HepG2 (cell line): Measurements from ENCODE around the gene GPR137. TPM values are rescaled to one million over a fixed set of nuclear protein-coding genes. Genes with fewer than 3 reads are reported as not detected.

ENCODE experiments used
- ATRX ChIP-seq: sonication (generic); formaldehyde crosslinking; IDR thresholded peaks from 2 replicates; pipeline ENCODE4 v1.4.0; 2020; ENCODE audit warnings: missing genetic modification reagents, borderline replicate concordance
- BRD4 ChIP-seq: sonication (generic); formaldehyde crosslinking; IDR thresholded peaks from 2 replicates; pipeline ENCODE4 v1.4.0; 2020; ENCODE audit warnings: missing genetic modification reagents
- CBX5 ChIP-seq: sonication (generic); formaldehyde crosslinking; IDR thresholded peaks from 2 replicates; pipeline ENCODE4 v1.4.0; 2020; ENCODE audit warnings: missing genetic modification reagents, borderline replicate concordance
- FOSL1 ChIP-seq: sonication (generic); formaldehyde crosslinking; IDR thresholded peaks from 2 replicates; pipeline ENCODE4 v1.9.0; 2021; ENCODE audit warnings: missing genetic modification reagents, borderline replicate concordance
- FOSL2 ChIP-seq: sonication (generic); formaldehyde crosslinking; IDR thresholded peaks from 2 replicates; pipeline ENCODE4 v1.4.0; 2020; ENCODE audit warnings: missing genetic modification reagents
- FOXA3 ChIP-seq: IDR thresholded peaks from 2 replicates; pipeline ENCODE4 v1.6.1; 2016; ENCODE audit warnings: missing genetic modification reagents, missing compliant biosample characterization
- GPN1 ChIP-seq: sonication (generic); formaldehyde crosslinking; IDR thresholded peaks from 2 replicates; pipeline ENCODE4 v1.5.1; 2020; ENCODE audit warnings: missing genetic modification reagents, borderline replicate concordance
- LCORL ChIP-seq, 2 experiments: fragments of 450-650 bp in 1 of 2; sonication (generic) in 1 of 2; formaldehyde crosslinking in 1 of 2; IDR thresholded peaks; 2 replicates each; pipeline versions ENCODE4 v1.5.0 to v1.6.1; 2017 to 2020; ENCODE audit warnings: antibody characterized with exemption in 1 of 2, missing genetic modification reagents in 1 of 2
- MIER2 ChIP-seq: IDR thresholded peaks from 2 replicates; pipeline ENCODE4 v1.6.1; 2016; ENCODE audit warnings: missing biosample characterization, missing genetic modification reagents
- MXD4 ChIP-seq: IDR thresholded peaks from 2 replicates; pipeline ENCODE4 v1.6.1; 2016; ENCODE audit warnings: mild to moderate bottlenecking, missing biosample characterization, missing genetic modification reagents
- POLR2AphosphoS2 ChIP-seq: IDR thresholded peaks from 2 replicates; pipeline ENCODE4 v1.6.1; 2011; ENCODE audit warnings: low read depth, low read length, improper control_type of control experiment
- PRDM10 ChIP-seq: sonication (generic); formaldehyde crosslinking; IDR thresholded peaks from 2 replicates; pipeline ENCODE4 v1.4.0; 2020; ENCODE audit warnings: low read depth, missing genetic modification reagents
- PTBP1 ChIP-seq: fragments of 200-400 bp; formaldehyde crosslinking; IDR thresholded peaks from 2 replicates; pipeline ENCODE4 v1.6.1; 2018; ENCODE audit warnings: low read length, low read depth; ENCODE audit not compliant: poor library complexity, severe bottlenecking
- TARDBP ChIP-seq: sonication (generic); formaldehyde crosslinking; IDR thresholded peaks from 2 replicates; pipeline ENCODE4 v1.8.0; 2022; ENCODE audit warnings: mild to moderate bottlenecking, missing genetic modification reagents
- ZHX2 ChIP-seq, 2 experiments: sonication (generic) in 1 of 2; formaldehyde crosslinking in 1 of 2; IDR thresholded peaks; 2 replicates each; pipeline versions ENCODE4 v1.6.1 to v1.9.0; 2014 to 2022; ENCODE audit warnings: antibody characterized with exemption in 1 of 2, borderline replicate concordance in 1 of 2, inconsistent platforms in 1 of 2, low read depth in 1 of 2, missing genetic modification reagents in 1 of 2
- ZNF256 ChIP-seq: sonication (generic); formaldehyde crosslinking; conservative IDR thresholded peaks from 2 replicates; pipeline ENCODE4 v1.4.0; 2020; ENCODE audit warnings: missing genetic modification reagents
- ZNF597 ChIP-seq: sonication (generic); formaldehyde crosslinking; IDR thresholded peaks from 2 replicates; pipeline ENCODE4 v1.5.0; 2020; ENCODE audit warnings: missing genetic modification reagents
- ZNF652 ChIP-seq: IDR thresholded peaks from 2 replicates; pipeline ENCODE4 v1.6.1; 2016; ENCODE audit warnings: low read depth, borderline replicate concordance
- ZNF792 ChIP-seq: IDR thresholded peaks from 2 replicates; pipeline ENCODE4 v1.6.1; 2016
- polyA plus RNA-seq, 8 experiments: library from polyadenylated mRNA; depleted of rRNA in 3 of 8; stranded (reverse) in 7 of 8; unstranded in 1 of 8; fragments of >200 nt; fragmentation: Illumina TruSeq in 4 of 8; extraction: Trizol in 4 of 8; gene quantifications; 2 replicates each; pipeline versions ENCODE4 v1.2.1 to v1.2.3, GENCODE V29; 2011 to 2016; ENCODE audit warnings: low read depth in 4 of 8, missing spikeins in 1 of 8, mixed read lengths in 1 of 8; ENCODE audit not compliant: insufficient read depth in 1 of 8
- total RNA-seq, 5 experiments: library from RNA; depleted of rRNA; stranded (reverse); fragments of >200 nt; fragmentation: Illumina TruSeq; extraction: Trizol; gene quantifications; 2 replicates each; pipeline ENCODE4 v1.2.3, GENCODE V29; 2016; ENCODE audit warnings: low read depth in 1 of 5

Gene GPR137
- total and polyA plus RNA-seq, 2 of the 13 experiments (the other 11 are each of a cell fraction or from before 2014, with no cell fraction given) = 8.5 to 13.2 TPM

GRCh38 chr11:64241491-64242374 lies 43.9 kb upstream of the GPR137 start (continued):
- TF ChIP-seq ATRX (CRISPR knock-in tag) (no peak), CBX5 (CRISPR knock-in tag) (no peak), ZNF652 (no peak), FOSL1 (CRISPR knock-in tag) (no peak), ZHX2 (IDR thresholded peaks at IDR 0.05; ENCODE audit: low read depth) (no peak), ZHX2 (CRISPR knock-in tag; IDR thresholded peaks at IDR 0.05; ENCODE audit: borderline replicate concordance) (no peak), TARDBP (CRISPR knock-in tag) (no peak), MXD4 (no peak; the same call in 1 of the 2 replicates), ZNF792 (CRISPR knock-in tag) (no peak), FOXA3 (no peak), ZNF597 (CRISPR knock-in tag) (no peak), PRDM10 (no peak), MIER2 (no peak), LCORL (IDR thresholded peaks at IDR 0.05) (no peak), LCORL (CRISPR knock-in tag; IDR thresholded peaks at IDR 0.05) (no peak), FOSL2 (no peak), PTBP1 (no peak), ZNF256 (CRISPR knock-in tag) (no peak), BRD4 (CRISPR knock-in tag) (no peak), POLR2AphosphoS2 (no peak), GPN1 (CRISPR knock-in tag) (no peak)
